Measurements from ENCODE around the gene MAP3K5. TPM values are rescaled to one million over a fixed set of nuclear protein-coding genes. Genes with fewer than 3 reads are reported as not detected.
A peak's percentile ranks its signal among the peaks of the same experiment; 100 is the strongest.

The MAP3K5 gene
- total and polyA plus RNA-seq, 2 donors (not counting 1 experiment from before 2014, with no cell fraction given), result 10.9 to 62.6 TPM

- no peaks in the 10 kb centered on the region for H3K4me1 ChIP-seq (ENCODE audit: control insufficient read depth, extremely low read depth, insufficient read depth, low read length)
- no peak overlapping the region for H3K4me3 ChIP-seq (replicated peaks in 1 of 4; ENCODE audit: control extremely low read depth in 1 of 4, insufficient read depth in 1 of 4, low read depth in 3 of 4, low read length in 4 of 4)
- H3K27ac ChIP-seq (ENCODE audit: insufficient read depth, low read length), result no peak overlapping the region
- H3K9ac ChIP-seq (ENCODE audit: insufficient read depth, low read length), result no peak overlapping the region
- no peaks in the 10 kb centered on the region for H3K36me3 ChIP-seq (ENCODE audit: control insufficient read depth, insufficient read depth, low read length)
- TF ChIP-seq CTCF (conservative IDR thresholded peaks at IDR 0.05 in 1 of 2, IDR thresholded peaks at IDR 0.05 in 1 of 2; ENCODE audit: low read depth in 1 of 2, low read length in 2 of 2), result no peak
- no peak for TF ChIP-seq EZH2 (IDR thresholded peaks at IDR 0.05; ENCODE audit: low read length, missing control alignments)
- no peak overlapping the region for H3K4me2 ChIP-seq (ENCODE audit: extremely low read depth, insufficient read depth, low read length)
- H3K9me3 ChIP-seq (ENCODE audit: control insufficient read depth, insufficient read depth, low read depth, low read length), result no peaks in the 10 kb centered on the region
- H4K20me1 ChIP-seq (ENCODE audit: control insufficient read depth, extremely low read depth, insufficient read depth, low read length), result no peaks in the 10 kb centered on the region
- peak in 1 of 2 donors; percentile 36 for DNase-seq (ENCODE audit: low read depth in 2 of 2)
- H3K27me3 ChIP-seq (ENCODE audit: control insufficient read depth, insufficient read depth, low read length), result peaks cover 3% of the 10 kb centered on the region
- no peak overlapping the region for H2AFZ ChIP-seq (ENCODE audit: low read length)
- H3K79me2 ChIP-seq (ENCODE audit: control insufficient read depth, insufficient read depth, low read length), result no peaks in the 10 kb centered on the region
These were observed 283.4 kb downstream of the MAP3K5 start for GRCh38 chr6:136508725-136509392.

Other genes starting within 250 kb of the MAP3K5 start
- 0.77 and 1.5 TPM in 2 replicates for gene MAP7, start 242.1 kb downstream of the MAP3K5 start, total RNA-seq
- 0.34 and 0.40 TPM in 2 replicates for gene MAP7, start 242.1 kb downstream of the MAP3K5 start, polyA plus RNA-seq
- gene PEX7, start 30.1 kb upstream of the MAP3K5 start, total RNA-seq, result 8.7 and 18.0 TPM in 2 replicates
- 9.3 and 10.2 TPM in 2 replicates for gene PEX7, start 30.1 kb upstream of the MAP3K5 start, polyA plus RNA-seq
- gene SLC35D3, start 129.8 kb upstream of the MAP3K5 start, total RNA-seq, result not detected in 2 replicates
- gene SLC35D3, start 129.8 kb upstream of the MAP3K5 start, polyA plus RNA-seq, result not detected in 2 replicates